ENCODE data around the gene AFAP1.

DNA sequence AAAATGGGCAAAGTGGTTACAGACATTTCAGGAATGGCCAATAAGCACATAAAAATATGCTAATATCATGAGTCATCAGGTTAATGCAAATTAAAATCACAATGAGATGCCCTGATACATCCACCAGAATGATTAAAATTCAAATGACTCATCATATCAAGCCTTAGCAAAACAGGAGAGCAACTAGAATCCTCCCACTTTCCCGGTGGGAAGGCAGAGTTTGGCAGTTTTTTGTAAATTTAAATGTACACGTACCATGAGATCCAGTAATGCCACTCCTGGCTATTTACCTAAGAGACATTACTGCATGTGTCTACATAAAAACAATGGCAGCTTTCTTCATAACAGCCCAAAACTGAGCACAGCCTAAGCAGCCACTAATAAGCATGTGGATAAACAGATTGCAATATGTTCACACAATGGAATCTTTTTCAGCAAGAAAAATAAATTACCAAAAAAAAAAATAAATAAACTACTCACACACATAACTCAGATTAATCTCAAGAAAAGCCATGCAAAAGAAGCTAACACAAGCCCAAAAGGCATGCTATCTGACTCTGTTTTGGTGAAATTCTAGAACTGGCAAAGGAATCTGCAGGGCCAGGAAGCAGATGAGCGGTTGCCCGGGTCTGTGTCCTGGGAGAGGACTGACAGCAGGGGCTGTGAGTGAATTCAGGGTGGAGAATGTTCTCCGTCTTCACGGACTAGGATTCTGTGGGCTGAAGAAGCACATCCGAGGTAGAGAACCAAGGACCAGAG lies 48.8 kb downstream of the AFAP1 start:
- TF ChIP-seq MAX (IDR thresholded peaks at IDR 0.05) (no peak), EP300 (IDR thresholded peaks at IDR 0.05; ENCODE audit: borderline replicate concordance) (no peak)
- TF ChIP-seq, protein P1, sequence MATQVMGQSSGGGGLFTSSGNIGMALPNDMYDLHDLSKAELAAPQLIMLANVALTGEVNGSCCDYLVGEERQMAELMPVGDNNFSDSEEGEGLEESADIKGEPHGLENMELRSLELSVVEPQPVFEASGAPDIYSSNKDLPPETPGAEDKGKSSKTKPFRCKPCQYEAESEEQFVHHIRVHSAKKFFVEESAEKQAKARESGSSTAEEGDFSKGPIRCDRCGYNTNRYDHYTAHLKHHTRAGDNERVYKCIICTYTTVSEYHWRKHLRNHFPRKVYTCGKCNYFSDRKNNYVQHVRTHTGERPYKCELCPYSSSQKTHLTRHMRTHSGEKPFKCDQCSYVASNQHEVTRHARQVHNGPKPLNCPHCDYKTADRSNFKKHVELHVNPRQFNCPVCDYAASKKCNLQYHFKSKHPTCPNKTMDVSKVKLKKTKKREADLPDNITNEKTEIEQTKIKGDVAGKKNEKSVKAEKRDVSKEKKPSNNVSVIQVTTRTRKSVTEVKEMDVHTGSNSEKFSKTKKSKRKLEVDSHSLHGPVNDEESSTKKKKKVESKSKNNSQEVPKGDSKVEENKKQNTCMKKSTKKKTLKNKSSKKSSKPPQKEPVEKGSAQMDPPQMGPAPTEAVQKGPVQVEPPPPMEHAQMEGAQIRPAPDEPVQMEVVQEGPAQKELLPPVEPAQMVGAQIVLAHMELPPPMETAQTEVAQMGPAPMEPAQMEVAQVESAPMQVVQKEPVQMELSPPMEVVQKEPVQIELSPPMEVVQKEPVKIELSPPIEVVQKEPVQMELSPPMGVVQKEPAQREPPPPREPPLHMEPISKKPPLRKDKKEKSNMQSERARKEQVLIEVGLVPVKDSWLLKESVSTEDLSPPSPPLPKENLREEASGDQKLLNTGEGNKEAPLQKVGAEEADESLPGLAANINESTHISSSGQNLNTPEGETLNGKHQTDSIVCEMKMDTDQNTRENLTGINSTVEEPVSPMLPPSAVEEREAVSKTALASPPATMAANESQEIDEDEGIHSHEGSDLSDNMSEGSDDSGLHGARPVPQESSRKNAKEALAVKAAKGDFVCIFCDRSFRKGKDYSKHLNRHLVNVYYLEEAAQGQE (IDR thresholded peaks at IDR 0.05; ENCODE audit: low read depth) = no peak
